ENCODE results near the gene MMP24. TPM values are rescaled to one million over a fixed set of nuclear protein-coding genes. Genes with fewer than 3 reads are reported as not detected.
"Not testable (repeated sequence)": the region's sequence is repeated elsewhere in the genome, so short reads cannot be mapped to it uniquely, and the experiment has no call there.

The MMP24 gene
- polyA plus RNA-seq, 1 of the 3 experiments (the other 2 are of a cell fraction) = 18.1 TPM

- Histone ChIP-seq H2AFZ (ENCODE audit: low read depth) (no peak overlapping the region), H4K20me1 (ENCODE audit: insufficient read depth) (no peaks in the 10 kb centered on the region), H3K36me3 (replicated peaks in 1 of 2; ENCODE audit: control insufficient read depth in 1 of 2, insufficient read depth in 2 of 2, low read length in 1 of 2) (no peaks in the 10 kb centered on the region), H3K4me3 (ENCODE audit: low read depth in 2 of 2, low read length in 1 of 2) (no peak overlapping the region), H3K27ac (ENCODE audit: low read depth in 2 of 2, low read length in 1 of 2) (no peak overlapping the region), H3F3A (replicated peaks; ENCODE audit: insufficient read depth) (peaks cover 19% of the 10 kb centered on the region), H3K79me2 (ENCODE audit: insufficient read depth) (no peaks in the 10 kb centered on the region), H3K27me3 (ENCODE audit: insufficient read depth) (no peaks in the 10 kb centered on the region), H3K4me2 (no peak overlapping the region), H3K4me1 (ENCODE audit: control insufficient read depth in 1 of 2, insufficient read depth in 2 of 2, low read depth in 1 of 2, low read length in 1 of 2) (peaks cover 15 to 22% of the 10 kb centered on the region in 2 experiments; a peak in 2 of 4 replicates), H3K9me2 (no peaks in the 10 kb centered on the region), H3K9me3 (no peaks in the 10 kb centered on the region), H3K9ac (no peak overlapping the region)
- no peak for DNase-seq
- ChIA-PET POLR2A (no interaction called here), CTCF (interaction anchor here (1.2 to 2.7 kb wide), 2 partner anchors 9 to 14 kb away, joined by 3 to 15 read pairs; no protein-coding TSS in a partner anchor)
- no CpG with 5 or more reads among the region's 6 CpGs for WGBS (ENCODE audit: low lambda C conversion rate)
- TF ChIP-seq FOSL2 (IDR thresholded peaks at IDR 0.05; ENCODE audit: borderline replicate concordance, low read depth) (no peak), SMC3 (IDR thresholded peaks at IDR 0.05; ENCODE audit: low read depth, low read length) (no peak), REST (IDR thresholded peaks at IDR 0.05; ENCODE audit: low read depth, low read length) (no peak), EZH2phosphoT487 (IDR thresholded peaks at IDR 0.05; ENCODE audit: borderline replicate concordance, low read depth) (no peak), MXI1 (IDR thresholded peaks at IDR 0.05; ENCODE audit: low read depth, low read length) (no peak), EP300 (IDR thresholded peaks at IDR 0.05; ENCODE audit: borderline replicate concordance in 1 of 2, low read depth in 1 of 2, low read length in 1 of 2) (no peak), PBX3 (IDR thresholded peaks at IDR 0.05) (no peak), CHD2 (IDR thresholded peaks at IDR 0.05; ENCODE audit: low read length, partially characterized antibody) (no peak), IRF3 (IDR thresholded peaks at IDR 0.05; ENCODE audit: low read depth, low read length) (no peak), MEF2A (IDR thresholded peaks at IDR 0.05; ENCODE audit: borderline replicate concordance, low read depth) (no peak), JUND (IDR thresholded peaks at IDR 0.05) (no peak), NFIC (IDR thresholded peaks at IDR 0.05; ENCODE audit: borderline replicate concordance) (no peak), YY1 (IDR thresholded peaks at IDR 0.05; ENCODE audit: low read depth) (no peak), POLR2AphosphoS5 (IDR thresholded peaks at IDR 0.05; ENCODE audit: low read depth, low read length) (no peak), FOXM1 (IDR thresholded peaks at IDR 0.05; ENCODE audit: low read depth) (no peak)
Observed at GRCh38 chr20:35260426-35260825, 33.9 kb downstream of the MMP24 start.

GRCh38 chr20:35262321-35262720 lies 35.8 kb downstream of the MMP24 start:
- Histone ChIP-seq H3K4me1 (ENCODE audit: control insufficient read depth in 1 of 2, insufficient read depth in 2 of 2, low read depth in 1 of 2, low read length in 1 of 2) (peaks cover 15 to 20% of the 10 kb centered on the region in 2 experiments; a peak in 2 of 4 replicates), H3F3A (replicated peaks; ENCODE audit: insufficient read depth) (peaks cover 14% of the 10 kb centered on the region)
- H3K9ac ChIP-seq; CTCF ChIA-PET; H3K27ac ChIP-seq (ENCODE audit: low read depth in 2 of 2, low read length in 1 of 2); H3K4me3 ChIP-seq (ENCODE audit: low read depth in 2 of 2, low read length in 1 of 2); H2AFZ ChIP-seq (ENCODE audit: low read depth); H3K36me3 ChIP-seq (replicated peaks in 1 of 2; ENCODE audit: control insufficient read depth in 1 of 2, insufficient read depth in 2 of 2, low read length in 1 of 2); H3K27me3 ChIP-seq (ENCODE audit: insufficient read depth); DNase-seq; H3K9me2 ChIP-seq; H3K9me3 ChIP-seq; H4K20me1 ChIP-seq (ENCODE audit: insufficient read depth); H3K4me2 ChIP-seq; H3K79me2 ChIP-seq (ENCODE audit: insufficient read depth): not testable (repeated sequence)
- POLR2A ChIA-PET = interaction anchor here (0.9 kb wide), 1 partner anchor 15 kb away, joined by 3 read pairs; no protein-coding TSS in a partner anchor
- 73% methylated on average over 7 of the region's 10 CpGs for WGBS (ENCODE audit: low lambda C conversion rate)

Data from SK-N-SH (cell line).